HG03342 (cell line): ENCODE results near the gene SDK1.

Source experiments
- ATAC-seq: cut with Tn5 transposase; IDR thresholded peaks from one replicate; pipeline ENCODE4 v1.9.1; 2021; ENCODE audit warnings: mild to moderate bottlenecking, moderate library complexity; ENCODE audit not compliant: unreplicated experiment

The SDK1 gene

DNA sequence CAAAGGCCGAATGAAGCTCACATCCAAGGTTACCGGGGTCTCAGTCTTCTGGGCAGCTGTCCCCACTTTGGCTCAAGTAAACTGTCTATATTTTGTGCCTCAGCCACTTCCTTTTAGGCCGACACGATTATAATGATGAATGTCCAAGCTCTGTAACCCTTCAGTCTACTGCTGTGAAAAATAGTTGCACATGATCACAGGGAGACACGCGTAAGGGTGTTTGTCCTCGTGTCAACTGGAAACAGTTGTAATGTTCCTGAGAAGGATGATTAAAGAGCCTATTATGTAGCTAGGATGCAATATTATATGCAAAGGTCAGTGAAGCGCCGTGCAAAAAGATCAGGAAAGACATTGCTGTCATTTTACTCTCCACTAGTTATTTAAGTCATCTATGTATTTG, 559.9 kb downstream of the SDK1 start:
- no peak for ATAC-seq

DNA sequence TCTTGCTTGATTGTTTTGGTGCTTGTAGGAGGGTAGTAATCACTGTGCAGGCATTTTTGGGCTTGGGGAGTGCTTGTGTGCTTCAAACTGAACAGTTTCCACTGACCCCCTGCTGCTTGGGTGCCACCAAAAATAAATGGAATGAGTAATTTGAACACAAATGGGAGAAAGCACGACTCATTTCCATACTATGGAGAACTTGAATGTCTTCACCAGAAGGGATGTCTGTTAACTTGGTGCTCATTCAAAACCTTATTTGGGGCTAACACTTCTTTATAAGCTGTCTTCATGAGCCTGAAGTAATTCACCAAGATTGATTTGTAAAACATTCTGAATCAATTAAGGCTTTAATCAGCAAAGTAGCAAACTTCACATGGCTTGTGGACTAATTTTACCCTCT, 560.3 kb downstream of the SDK1 start:
- ATAC-seq: no peak

GRCh38 chr7:3861941-3862340, 560.9 kb downstream of the SDK1 start:
- ATAC-seq: no peak

GRCh38 chr7:3862774-3863173, 561.7 kb downstream of the SDK1 start:
- ATAC-seq: no peak

GRCh38 chr7:3866277-3866676, 565.2 kb downstream of the SDK1 start:
- no peak for ATAC-seq

GRCh38 chr7:3867863-3868262, 566.8 kb downstream of the SDK1 start:
- no peak for ATAC-seq

DNA sequence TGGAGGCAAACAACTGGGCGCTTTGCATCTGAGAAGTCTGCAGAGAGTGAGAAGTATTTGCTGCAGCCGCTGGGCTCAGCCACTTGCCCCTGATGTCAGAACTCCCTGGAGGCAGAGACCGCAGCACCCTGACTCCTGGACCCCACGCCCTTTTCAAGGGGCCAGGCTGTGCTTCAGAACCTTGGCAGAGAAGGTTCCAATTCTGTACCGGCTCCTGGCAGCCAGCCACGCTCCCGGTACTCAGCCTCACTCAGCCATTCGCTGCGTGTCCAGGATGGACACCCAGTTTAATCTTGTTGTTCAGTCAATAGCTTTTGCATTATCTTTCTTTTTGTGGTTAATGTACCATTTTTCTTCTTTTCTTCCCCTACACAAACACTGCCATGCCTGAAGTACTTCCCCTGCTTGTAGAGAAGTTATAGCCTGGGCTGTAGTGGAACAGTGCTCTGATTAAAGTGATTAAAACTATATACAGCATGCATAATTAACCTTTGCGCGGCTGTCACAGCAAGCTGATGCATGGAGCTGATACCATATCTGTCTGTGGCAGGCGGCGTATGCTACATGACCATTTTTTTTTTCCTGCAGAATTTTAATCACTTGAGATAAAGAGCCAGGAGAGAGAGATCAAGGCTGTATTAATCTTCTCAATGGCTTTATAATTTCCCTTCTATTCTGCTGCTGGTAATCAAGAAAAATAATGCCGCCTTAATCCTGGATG, 578.5 kb downstream of the SDK1 start:
- no peak for ATAC-seq

GRCh38 chr7:3880228-3880987, 579.4 kb downstream of the SDK1 start:
- no peak for ATAC-seq

- ATAC-seq: no peak
Observed at GRCh38 chr7:3882782-3883181, 581.7 kb downstream of the SDK1 start.

- ATAC-seq: no peak
Observed at GRCh38 chr7:3884543-3884942, 583.5 kb downstream of the SDK1 start.

DNA sequence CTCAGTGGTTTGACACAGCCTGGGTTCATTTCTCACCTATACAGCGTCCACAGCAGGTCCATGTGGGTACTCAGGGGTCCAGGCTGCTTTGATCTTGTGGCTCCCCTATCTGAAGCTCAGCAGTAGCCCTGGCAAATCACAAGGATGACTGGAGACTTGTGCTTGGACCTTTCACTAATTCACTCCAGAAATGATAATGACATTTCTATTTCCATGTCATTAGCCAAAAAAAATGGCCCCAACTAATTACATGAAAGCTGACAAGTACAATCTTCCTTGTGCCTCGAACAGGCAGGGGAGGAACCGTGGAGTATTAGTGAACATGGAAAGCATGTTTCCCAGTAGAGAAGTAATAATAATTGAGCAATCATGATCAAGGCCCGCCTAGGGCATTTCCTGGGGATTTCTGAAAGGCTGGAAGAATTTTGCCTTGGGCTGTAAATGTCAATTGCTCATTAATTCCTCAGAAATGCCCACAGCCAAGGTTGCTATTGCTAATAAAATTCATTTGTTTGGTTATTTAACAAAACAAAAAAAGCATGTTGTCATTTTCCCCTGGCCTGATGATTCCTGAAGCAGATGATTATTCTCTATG, 586.1 kb downstream of the SDK1 start:
- ATAC-seq: no peak

DNA sequence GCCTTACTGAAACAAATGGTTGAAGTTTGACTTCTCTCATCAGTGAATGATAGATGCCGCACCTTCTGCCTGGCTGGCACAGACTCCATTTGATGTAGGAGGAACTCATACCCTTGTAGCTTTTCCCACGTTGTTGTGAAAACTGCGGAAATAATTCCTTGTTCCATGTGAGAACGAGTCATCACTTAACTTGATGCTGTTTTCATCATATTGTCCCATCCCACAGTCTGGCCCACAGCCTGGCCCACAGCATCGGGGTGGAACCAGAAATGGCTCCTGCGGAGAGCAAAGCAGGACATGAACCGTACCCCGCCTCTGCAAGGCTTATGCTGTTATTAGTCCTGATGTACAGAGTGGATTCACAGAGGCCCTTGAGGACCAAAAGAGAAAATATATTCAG, 587.0 kb downstream of the SDK1 start:
- no peak for ATAC-seq

- ATAC-seq: no peak
Observed at GRCh38 chr7:3892157-3892556, 591.1 kb downstream of the SDK1 start.

- no peak for ATAC-seq
Observed at GRCh38 chr7:3892686-3893085, 591.6 kb downstream of the SDK1 start.

DNA sequence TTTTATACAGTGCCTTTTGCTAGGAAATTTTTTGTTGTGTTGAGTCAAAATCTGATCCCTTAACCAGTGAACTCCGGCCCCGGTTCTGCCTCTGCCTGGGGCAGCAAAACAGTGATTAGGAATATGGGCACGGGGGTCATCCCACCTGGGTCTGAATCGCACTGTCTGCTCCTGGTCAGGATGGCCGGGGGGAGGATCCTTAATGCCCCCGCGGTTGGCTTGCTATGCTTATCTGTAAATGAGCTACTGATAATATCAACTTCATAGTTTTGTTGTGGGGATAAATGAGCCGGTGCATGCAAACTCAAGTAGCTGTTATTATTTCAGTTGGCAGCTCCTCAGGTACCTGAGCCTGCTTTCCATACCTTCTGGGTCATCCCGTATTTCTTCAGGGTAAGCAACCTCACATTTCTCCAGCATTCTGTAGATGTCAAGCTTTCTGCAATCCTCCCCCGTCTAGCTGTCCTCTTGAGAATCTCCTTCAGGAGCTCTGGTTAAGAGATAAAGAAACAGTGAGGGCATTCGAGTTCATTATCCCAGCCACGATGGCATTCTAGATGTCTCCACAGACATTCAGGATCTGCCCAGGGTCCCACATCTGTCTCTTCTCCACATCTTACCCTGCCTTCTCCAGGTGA, 592.2 kb downstream of the SDK1 start:
- no peak for ATAC-seq

DNA sequence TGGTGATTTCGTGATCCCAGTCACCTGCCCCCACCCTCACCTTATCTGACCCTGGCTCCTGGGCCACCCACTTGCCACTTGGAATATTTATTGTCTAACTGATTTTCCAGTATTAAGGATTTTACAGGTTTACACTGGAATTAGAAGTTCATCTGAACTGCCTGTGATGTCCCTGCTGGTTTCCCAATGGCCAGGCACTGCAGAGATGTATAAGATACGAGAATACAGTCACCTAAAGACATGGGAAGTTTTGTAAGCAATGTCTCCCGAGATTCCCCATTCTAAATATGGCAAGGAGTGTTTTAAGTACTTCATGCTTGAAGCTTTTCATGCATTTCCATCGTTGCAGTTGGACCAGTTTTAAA, 592.7 kb downstream of the SDK1 start:
- ATAC-seq: no peak

- ATAC-seq: no peak
Observed at GRCh38 chr7:3895341-3896116, 594.5 kb downstream of the SDK1 start.

- no peak for ATAC-seq
Observed at GRCh38 chr7:3896169-3896765, 595.2 kb downstream of the SDK1 start.

DNA sequence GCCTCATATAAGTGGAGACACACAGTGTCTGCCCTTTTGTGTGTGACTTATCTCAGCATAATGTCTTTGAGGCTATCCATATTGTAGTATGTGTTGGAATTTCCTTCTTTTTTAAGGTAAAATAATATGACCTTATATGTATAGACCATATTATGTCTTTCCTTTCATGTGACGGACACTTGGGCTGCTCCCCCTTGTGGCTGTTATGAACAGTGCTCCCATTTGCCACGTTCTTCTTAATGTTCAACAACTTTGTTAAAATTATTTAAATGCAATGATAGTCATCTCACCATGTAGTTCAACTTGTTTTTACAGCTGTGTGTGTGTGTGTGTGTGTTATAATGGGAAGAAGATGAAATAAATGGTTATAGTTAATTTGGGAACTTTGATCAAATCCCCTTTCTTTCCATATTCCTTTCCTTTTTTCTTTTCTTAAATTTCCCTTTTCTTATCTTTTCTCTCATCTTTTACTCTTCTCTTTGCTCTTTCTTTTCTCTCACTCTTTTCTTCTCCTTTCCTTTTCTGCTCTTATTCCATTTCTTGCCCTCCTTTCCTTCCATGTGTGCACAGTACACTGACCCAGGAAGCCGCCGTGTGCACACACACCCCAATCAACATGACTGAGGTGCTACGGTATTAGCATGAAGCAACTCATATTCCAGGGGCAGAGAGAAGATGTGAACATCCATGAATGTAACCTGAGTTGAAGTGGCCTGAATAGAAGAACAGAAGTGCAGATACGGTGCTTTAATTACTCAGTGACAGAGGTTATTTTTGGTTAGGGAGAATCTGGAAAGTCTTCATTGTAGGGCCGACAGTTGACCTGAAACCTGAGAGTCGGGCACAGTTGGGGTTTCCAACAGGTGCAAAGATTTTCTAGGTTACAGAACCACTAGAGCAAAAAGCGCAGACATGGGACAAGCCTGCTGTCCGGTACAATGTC, 596.6 kb downstream of the SDK1 start:
- no peak for ATAC-seq
